Fibroblast of skin of scalp (primary cell): ENCODE data around the gene PFDN1.

Source experiments
- DNase-seq: peaks from one replicate; pipeline ENCODE4 v3.0.0-alpha.2; 2013

The PFDN1 gene

GRCh38 chr5:140235791-140236551, 66.9 kb downstream of the PFDN1 start:
- DNase-seq: no peak

- no peak for DNase-seq
Observed at GRCh38 chr5:140234377-140234989, 68.4 kb downstream of the PFDN1 start.

DNA sequence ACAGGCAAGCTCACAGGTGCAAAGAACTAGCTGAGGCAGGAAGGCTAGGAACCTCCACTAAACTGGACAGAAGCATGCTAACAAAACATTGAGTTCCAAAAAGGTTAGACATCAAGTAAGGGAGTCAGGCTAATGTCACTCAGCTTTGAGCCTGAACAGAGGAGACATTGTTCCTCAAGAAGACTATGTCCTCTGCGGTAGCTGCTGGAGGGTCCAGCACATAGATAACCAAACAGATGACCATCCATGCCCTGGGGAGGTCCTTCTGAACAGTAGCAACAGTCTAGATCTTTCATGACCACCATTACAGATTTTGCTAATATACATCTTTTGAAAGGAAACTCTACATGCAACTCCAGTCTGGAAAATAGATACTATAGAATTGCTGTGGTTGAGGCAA, 70.2 kb downstream of the PFDN1 start:
- DNase-seq: no peak

- DNase-seq: no peak
Observed at GRCh38 chr5:140230373-140230772, 72.5 kb downstream of the PFDN1 start.

- DNase-seq: no peak
Observed at GRCh38 chr5:140228364-140228837, 74.5 kb downstream of the PFDN1 start.

DNA sequence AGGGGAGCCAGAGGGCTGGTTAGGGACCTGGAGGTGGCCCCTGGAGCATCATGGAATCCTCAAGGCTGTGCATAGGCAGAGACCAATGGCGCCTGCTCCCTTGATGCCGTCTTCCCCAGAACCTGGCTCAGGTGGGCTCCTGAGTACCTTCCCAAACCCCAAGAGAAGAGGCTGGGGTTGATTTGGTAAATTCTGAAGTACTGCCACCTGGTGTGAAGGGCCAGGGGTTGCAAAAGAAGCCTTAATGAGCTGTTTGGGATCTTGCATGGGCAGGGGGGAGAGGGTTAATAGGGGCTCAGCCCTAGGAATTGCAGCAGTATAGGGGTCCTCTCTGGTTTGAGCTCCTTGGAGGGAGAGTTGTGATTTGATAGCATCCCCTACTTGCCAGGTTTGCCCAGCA, 75.9 kb downstream of the PFDN1 start:
- DNase-seq: no peak

- DNase-seq: no peak
Observed at GRCh38 chr5:140225396-140225795, 77.5 kb downstream of the PFDN1 start.

- no peak for DNase-seq
Observed at GRCh38 chr5:140224658-140225057, 78.2 kb downstream of the PFDN1 start.

- DNase-seq: no peak
Observed at GRCh38 chr5:140223567-140223966, 79.3 kb downstream of the PFDN1 start.

- DNase-seq: no peak
Observed at GRCh38 chr5:140222416-140222815, 80.5 kb downstream of the PFDN1 start.

DNA sequence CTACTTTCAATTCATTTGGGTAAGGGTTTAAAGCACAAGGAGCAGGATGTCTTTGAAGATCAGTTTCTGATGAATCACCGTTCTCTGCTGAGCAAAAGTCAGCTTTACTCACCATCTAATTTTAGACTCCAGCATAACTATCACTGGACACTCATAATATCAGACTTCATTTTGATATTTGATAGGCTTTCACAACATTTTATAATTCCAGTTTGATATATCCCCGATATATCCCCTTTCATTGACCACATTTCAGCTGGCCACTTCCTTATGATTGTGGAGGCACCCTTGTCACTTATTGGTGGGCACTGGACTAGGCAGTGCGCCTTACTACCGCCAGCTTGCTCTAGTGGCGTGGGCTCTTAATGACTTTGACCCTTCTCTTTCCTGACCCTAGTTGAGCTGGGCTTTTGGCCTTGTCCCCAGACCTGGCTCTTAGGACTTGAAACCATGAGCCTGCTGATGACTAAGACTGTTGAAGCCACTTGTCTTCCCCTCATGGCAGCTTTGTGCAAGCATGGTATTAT, 81.1 kb downstream of the PFDN1 start:
- peak; percentile 77 for DNase-seq

DNA sequence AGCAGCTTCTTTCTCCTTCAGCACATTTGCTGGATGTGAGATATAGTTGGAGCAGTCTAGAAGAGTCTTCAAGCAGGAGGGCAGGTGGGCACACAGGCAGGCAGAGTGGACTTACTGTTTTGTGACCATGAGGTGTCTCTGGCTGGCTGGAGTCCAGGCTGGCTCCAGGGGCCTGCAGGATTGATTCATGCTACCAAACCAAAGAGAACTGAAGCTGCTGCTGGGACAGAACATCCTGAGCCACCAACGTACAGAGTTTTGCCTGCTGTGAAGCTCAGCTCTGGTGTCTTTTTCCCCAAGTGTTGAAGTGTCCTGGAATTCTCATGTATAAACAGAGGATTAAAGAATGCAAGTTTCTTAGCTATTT, 82.2 kb downstream of the PFDN1 start:
- DNase-seq: peak; percentile 21

- peak; percentile 36 for DNase-seq
Observed at GRCh38 chr5:140220032-140220697, 82.7 kb downstream of the PFDN1 start.

DNA sequence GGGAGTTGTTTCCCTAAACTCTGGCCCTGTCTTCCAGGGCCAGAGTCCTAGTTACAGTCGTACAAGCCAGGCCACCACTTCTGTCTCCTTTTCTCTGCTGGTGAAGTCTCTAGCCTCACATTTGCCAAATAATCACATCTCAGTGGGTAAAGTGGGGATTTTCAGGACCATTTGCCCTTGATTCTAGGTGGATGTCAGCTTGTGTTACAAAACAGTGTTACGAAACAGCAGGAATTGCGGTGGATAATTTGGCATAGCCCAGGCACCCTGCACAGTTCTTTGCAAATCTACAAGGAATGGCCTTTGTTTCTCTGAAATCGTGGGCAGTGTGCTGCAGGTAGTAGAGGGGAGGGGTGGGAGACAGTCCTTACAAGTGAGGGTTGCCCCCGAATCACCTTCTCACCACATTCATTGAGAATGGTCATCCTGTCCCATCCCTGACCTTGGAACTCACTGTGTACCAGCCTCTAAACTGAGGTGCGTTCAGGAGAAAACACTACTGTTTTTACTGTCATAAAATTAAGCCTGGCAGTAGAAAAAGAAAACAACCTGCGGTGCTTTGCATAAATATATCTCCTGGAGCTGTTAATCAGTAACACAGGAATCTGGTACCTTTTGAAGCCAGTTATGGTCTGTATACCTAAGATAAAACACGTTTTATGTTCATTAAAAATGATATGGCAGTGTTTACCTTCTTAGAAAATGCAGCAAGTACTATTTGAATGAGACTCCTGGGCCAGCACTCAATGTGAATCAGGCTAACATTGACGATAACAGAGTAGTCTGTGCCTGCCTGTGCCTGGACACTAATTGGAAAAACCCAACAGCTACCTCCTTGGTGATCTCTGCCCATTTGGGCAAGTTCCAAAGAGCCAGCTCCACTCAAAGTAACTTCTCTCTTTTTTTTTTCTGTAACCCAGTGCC, 83.6 kb downstream of the PFDN1 start:
- no peak for DNase-seq

- DNase-seq: no peak
Observed at GRCh38 chr5:140217299-140218026, 85.4 kb downstream of the PFDN1 start.

DNA sequence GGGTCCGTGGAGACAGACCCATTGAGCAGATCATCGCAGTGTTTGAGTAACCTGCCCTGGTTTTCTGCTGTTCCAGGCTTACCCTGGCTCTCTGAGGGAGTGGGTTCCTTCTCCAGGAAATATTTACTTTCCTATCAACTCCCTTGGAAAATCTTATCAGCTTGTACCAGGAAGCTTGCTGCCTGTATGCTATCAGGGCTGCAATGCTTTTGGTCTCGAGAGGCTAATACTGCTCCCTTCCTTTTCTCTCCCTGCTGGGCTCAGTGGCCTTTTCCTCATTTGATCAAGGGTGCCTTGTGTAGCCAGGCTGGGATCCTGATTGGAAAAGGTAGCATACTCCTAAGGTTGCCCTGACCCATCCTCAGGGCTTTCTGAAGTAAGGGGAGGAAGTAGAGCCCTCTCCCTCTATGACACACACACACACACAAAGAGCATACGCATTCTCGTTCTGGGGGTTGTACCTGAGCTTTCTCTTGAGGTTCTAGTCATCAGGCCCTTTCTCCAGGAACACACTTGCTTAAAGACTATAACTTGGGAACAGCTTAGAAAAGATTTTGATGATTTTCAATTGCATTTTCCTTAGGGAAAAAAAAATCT, 86.3 kb downstream of the PFDN1 start:
- DNase-seq: no peak

GRCh38 chr5:140215276-140215675, 87.6 kb downstream of the PFDN1 start:
- DNase-seq: no peak

DNA sequence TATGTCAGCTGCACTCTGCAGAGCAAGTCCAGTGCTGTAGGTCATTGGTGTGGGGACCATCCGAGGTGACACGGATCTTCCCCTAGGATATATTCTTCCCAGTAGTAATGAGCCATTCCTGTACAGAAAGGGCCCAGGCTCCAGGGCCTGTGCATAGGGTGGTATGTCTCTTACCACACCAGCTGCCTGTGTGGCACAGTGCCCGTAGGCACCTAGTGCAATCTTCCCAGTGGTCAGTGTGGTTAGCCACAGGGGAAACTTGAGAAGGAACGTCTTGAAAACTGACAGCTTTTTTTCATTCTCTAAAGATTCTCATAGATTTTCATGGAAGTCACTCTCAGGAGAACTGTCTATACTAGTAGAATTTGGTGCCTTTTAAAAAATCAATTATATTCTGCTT, 88.1 kb downstream of the PFDN1 start:
- peak; percentile 68 for DNase-seq

- no peak for DNase-seq
Observed at GRCh38 chr5:140213370-140213983, 89.4 kb downstream of the PFDN1 start.

DNA sequence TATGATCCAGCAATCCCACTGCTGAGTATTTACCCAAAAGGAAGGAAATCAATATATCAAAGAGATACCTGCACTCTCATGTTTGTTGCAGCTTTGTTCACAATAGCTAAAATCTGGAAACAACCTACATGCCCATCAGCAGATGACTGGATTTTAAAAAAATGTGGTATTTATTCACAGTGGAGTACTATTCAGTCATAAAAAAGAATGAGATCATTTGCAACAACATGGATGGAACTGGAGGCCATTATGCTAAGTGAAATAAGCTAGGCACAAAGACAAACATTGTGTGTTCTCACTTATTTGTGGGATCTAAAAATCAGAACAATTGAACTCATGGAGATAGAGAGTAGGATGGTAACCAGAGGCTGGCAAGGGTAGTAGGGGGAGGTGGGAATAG, 94.8 kb downstream of the PFDN1 start:
- DNase-seq: no peak
